AG09319 (cell line): ENCODE data around the gene COG3.

ENCODE experiments used
- DNase-seq: peaks from one replicate; pipeline ENCODE4 v3.0.0-alpha.2; 2010; ENCODE audit warnings: low read depth; ENCODE audit errors: extremely low read depth
- CTCF ChIP-seq: IDR thresholded peaks from 2 replicates; pipeline ENCODE4 v1.5.1; 2011; ENCODE audit warnings: low read depth, mild to moderate bottlenecking, inconsistent platforms, low read length, moderate library complexity

Gene COG3

GRCh38 chr13:45538382-45538781 lies 73.6 kb downstream of the COG3 start:
- no peak for DNase-seq
- TF ChIP-seq CTCF = no peak

- TF ChIP-seq CTCF = no peak
- DNase-seq = no peak
These were observed 75.5 kb downstream of the COG3 start for GRCh38 chr13:45540195-45540594.

- no peak for TF ChIP-seq CTCF
These were observed 76.1 kb downstream of the COG3 start for GRCh38 chr13:45540864-45541263.

GRCh38 chr13:45541806-45542205 lies 77.1 kb downstream of the COG3 start:
- DNase-seq = no peak
- TF ChIP-seq CTCF = no peak

More at GRCh38 chr13:45540864-45541263, 76.1 kb downstream of the COG3 start:
- no peak for DNase-seq

GRCh38 chr13:45542391-45542790 lies 77.7 kb downstream of the COG3 start:
- no peak for DNase-seq
- TF ChIP-seq CTCF = no peak

- no peak for TF ChIP-seq CTCF
- no peak for DNase-seq
These were observed 78.1 kb downstream of the COG3 start for GRCh38 chr13:45542878-45543277.

- TF ChIP-seq CTCF = no peak
- no peak for DNase-seq
These were observed 79.8 kb downstream of the COG3 start for GRCh38 chr13:45544520-45544919.
